HG02981 (cell line): ENCODE data around the gene TSC1.
"Not testable (repeated sequence)": the region's sequence is repeated elsewhere in the genome, so short reads cannot be mapped to it uniquely, and the experiment has no call there.

Experiments
- ATAC-seq: cut with Tn5 transposase; IDR thresholded peaks from one replicate; pipeline ENCODE4 v1.9.1; 2021; ENCODE audit warnings: mild to moderate bottlenecking, moderate library complexity; ENCODE audit not compliant: unreplicated experiment

TSC1 gene

GRCh38 chr9:132944294-132945185 lies at the start of gene TSC1:
Gene TSC1 (minus strand): TSS chr9:132944616. CDS start chr9:132928872, 15,744 bp downstream.
- peak; percentile 53 for ATAC-seq

- no peak for ATAC-seq
Measured at GRCh38 chr9:132993511-132993939, 49.1 kb upstream of the TSC1 start.

GRCh38 chr9:132991351-132992300 lies 47.2 kb upstream of the TSC1 start:
- no peak for ATAC-seq

DNA sequence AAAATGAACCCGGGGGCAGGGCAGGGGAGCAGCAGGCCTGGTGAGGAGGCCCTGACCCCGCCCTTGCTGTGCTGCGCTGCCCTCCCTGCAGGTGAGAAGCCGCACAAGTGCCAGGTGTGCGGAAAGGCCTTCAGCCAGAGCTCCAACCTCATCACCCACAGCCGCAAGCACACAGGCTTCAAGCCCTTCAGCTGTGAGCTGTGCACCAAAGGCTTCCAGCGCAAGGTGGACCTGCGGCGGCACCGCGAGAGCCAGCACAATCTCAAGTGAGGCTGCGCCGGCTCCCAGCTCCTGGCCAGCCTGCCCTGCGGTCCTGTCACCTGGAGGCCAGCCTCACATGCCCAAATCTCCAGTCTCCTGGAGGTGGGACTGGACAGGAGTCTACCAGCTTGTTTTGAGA lies 46.4 kb upstream of the TSC1 start:
- ATAC-seq: no peak

DNA sequence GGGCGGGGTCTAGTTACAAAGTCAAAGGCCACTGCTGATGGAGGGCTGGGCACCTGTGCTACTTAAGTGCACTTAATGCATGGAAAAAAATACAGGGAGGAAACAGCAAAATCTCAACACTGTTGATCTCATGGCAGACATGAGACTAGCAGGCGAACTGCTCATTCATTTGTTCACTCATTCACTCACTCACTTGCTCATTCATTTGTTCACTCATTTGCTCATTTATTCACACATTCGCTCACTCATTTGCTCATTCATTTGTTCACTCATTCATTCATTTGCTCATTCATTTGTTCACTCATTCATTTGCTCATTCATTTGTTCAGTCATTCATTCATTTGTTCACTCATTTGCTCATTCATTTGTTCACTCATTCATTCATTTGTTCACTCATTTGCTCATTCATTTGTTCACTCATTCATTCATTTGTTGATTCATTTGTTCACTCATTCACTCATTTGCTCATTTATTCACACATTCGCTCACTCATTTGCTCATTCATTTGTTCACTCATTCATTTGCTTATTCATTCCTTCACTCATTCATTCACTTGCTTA lies 45.7 kb upstream of the TSC1 start:
- not testable (repeated sequence) for ATAC-seq

DNA sequence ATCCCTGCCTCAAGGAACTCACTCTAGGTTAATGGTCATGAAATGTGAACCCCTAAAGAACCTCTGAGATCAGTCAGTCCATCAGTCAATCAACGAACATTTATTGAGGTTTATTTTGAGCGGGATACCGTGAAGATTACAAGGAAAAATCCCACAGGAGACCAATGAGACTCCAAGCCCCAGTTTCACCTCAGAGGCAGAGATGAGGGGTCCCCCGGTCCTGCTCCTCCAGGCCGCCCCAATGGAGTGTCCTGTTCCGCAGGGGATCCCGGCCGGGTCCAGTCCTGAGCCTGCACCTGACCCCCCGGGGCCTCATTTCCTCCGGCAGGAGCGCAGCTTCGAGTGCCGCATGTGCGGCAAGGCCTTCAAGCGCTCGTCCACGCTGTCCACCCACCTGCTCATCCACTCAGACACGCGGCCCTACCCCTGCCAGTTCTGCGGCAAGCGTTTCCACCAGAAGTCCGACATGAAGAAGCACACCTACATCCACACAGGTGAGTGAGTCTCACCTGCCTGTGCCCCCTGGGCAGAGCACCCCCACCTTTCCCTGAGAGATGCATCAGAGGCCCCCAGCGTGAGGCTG lies 45.1 kb upstream of the TSC1 start:
- ATAC-seq: no peak

- ATAC-seq: no peak
Measured at GRCh38 chr9:132989014-132989310, 44.5 kb upstream of the TSC1 start.

DNA sequence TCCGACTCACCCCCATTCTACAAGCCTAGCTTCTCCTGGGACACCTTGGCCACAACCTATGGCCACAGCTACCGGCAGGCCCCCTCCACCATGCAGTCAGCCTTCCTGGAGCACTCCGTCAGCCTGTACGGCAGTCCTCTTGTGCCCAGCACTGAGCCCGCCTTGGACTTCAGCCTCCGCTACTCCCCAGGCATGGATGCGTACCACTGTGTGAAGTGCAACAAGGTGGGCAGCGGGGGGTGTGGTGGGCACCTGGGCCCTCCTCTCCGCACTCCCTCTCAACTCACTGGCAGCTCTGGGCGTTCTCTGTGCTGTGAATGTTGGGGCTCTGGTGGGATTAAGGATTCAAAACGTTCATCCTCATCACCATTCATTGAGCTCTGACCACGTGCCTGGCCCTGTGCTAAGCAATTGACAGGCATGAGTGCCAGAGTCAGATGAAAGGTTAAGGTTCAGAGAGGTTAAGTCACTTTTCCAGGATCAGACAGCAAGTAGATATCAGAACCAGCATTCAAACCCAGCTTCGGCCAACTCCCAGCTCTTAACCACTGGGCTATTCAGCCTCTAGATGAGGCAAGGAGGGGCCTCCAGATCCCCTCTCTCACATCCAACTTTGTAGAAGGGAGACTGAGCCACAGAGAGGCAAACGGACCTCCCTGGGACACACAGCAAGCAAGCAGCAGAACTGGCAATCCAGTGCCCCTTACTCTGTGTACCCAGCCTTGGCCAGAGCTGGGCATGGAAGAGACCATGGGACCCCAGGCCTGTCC lies 44.0 kb upstream of the TSC1 start:
- ATAC-seq: no peak

DNA sequence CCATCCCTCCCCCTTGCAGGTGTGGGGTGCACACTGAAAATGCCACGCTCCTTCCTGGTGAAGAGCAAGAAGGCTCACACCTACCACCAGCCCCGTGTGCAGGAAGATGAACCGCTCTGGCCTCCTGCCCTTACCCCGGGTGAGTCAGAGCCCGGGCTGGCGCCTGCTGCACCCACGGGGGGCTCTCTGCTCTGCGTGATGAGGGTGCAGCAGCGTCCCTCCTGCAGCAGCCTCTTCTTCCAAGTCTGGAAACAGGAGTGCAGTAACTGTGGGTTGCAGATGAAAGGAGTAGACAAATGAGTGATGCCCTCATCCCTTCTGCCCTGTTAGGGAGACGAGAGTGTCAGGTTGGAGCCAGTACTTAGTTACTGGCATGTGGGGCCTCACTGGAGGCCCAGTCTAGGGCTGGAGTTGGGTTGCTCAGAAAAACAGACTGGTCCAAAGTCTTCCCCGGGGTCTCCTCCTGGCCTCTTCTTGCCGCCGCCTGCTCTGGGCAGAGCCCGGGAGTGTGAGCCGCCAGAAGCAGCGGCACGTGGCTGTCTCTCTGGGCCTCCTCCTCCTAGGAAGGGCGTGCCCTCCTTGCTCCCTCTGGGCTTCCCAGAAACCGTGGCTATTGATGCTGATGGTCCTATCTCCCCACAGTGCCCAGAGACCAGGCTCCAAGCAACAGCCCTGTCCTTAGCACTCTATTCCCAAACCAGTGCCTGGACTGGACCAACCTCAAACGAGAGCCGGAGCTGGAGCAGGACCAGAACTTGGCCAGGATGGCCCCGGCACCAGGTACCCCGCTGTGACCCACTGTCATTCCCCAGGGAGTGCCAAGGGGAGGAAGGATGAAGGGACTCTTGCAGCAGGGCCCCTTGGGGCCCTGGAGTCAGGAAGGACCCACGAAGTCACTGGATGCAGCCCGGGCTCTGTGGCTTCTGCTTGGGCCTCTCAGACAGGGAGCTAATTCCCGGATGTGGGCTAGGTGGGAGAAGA lies 42.5 kb upstream of the TSC1 start:
- no peak for ATAC-seq

DNA sequence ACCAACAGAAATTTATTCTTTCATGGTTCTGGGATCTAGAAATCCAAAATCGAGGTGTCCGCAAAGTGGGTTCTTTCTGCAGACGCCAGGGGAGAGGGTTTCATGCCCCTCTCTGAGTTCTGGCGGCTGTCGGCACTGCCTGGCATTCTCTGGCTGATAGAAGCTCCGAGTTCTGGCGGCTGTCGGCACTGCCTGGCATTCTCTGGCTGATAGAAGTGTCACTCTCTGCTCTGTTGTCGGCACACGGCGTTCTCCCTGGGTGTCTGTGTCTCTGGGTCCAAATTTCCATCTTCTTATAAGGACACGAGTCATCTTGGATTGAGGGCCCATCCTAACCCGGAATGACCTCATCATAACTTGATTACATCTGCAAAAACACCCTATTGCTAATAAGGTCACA lies 41.7 kb upstream of the TSC1 start:
- no peak for ATAC-seq

DNA sequence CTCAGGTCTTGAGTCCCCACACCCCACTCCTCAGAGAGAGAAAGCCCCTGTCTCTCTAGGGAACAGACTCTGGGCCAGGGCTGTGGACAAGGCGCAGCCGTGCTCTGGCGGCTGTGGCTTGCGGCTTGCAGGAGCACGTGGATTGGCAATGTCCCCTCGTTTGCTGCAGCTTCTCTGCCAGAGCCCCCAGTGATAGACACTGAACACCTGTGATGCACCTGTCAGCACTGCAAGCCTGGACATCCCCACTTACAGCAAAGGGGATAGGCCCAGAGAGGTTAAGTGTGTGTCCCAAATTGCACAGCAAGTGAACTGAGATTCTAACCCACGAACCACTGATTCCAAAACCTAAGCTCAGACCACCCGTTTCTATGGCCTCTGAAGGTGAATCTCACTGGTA lies 41.1 kb upstream of the TSC1 start:
- ATAC-seq: no peak

DNA sequence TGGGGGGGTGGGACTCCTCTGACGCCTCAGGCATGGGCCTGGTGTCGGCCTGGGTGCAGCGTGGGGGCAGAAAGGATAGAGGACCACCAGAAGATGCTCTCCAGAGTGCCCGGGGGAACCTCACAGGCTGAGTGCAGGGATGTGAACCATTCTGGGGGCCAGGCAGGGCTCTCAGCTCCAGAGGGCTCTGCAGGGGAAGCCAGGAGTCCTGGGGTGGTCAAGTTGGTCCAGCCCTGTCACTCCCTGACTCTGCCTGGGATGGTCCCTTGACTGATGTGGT lies 40.6 kb upstream of the TSC1 start:
- no peak for ATAC-seq

GRCh38 chr9:132984202-132985070 lies 40.0 kb upstream of the TSC1 start:
- no peak for ATAC-seq

- ATAC-seq: no peak
Measured at GRCh38 chr9:132983491-132984201, 39.2 kb upstream of the TSC1 start.

- ATAC-seq: no peak
Measured at GRCh38 chr9:132982458-132982857, 38.0 kb upstream of the TSC1 start.

GRCh38 chr9:132980157-132980556 lies 35.7 kb upstream of the TSC1 start:
- no peak for ATAC-seq

DNA sequence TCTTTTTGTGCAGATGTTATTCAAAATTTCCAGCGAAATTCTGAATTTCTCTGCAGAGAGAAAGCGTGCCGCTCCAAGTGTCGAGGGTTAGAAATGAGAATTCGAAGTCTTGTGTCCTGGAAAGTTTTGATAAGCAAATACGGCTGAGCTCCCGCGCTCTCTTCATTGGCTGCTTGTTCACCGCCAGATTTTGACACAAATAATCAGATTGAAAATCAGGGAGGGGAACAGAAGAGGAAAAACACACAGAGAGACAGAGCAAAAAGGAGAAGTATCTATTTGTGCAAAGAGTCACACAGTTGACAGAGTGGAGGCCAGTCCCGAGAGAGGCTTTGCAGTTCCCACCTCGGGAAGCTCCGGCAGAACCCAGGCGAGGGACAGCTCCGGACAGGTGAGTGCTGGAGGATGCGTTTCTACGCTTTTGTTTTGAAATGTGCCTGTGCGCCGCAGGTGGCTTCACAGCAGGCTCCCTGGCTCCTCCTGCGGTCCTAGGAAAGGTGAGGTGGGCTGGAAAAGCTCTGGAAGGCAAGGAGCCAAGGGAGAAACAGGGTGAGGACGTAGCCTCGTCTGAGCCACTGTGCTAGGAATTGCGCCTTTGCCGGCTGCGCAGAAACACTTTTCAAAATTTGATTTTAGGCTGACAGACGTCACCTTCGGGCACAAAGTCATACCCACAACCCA lies 34.2 kb upstream of the TSC1 start, which contains the start of gene GFI1B:
GFI1B (plus strand) TSS at position 244 of the 681 bp plus-strand sequence. CDS start 7,985 bp downstream, outside the sequence.
- no peak for ATAC-seq
